Subcutaneous adipose tissue (tissue), 4 donors: ENCODE measurements around the gene SCN4A. TPM values are rescaled to one million over a fixed set of nuclear protein-coding genes. Genes with fewer than 3 reads are reported as not detected.

Experiments
- total RNA-seq, 4 donors: library from RNA; depleted of rRNA; stranded (reverse); fragments of >200 nt; gene quantifications; one replicate each; pipeline ENCODE4 v1.1.0, GENCODE V29; 2016
- TF ChIP-seq, protein P1 (sequence below): fragments of 450-650 bp; IDR thresholded peaks from one replicate; pipeline ENCODE4 v1.5.1; 2016; ENCODE audit warnings: low read depth, mild to moderate bottlenecking, control low read depth, antibody characterized with exemption, moderate library complexity

SCN4A gene
- total RNA-seq, 4 donors from 2014 or later = 6.2 to 43.3 (median 18.1) TPM

DNA sequence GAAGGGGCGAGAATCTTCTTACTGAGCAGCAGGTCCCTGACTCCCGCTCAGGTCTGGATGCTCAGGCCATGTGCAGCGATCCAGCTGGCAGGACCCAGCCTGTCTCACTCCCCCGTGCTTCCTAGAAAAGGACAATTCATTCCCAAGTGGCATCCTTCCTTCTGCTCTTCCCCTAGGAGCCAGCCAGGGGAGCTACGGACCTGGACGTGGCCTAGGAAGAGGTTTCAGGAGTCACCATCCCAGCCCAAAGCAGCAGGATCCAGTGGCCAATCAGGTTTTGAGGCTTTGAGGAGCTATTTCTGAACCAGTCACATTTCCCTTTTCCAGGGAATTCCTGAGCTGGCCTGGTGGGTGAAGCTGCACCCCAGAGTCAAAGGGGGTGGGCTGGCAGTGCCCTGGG lies 32.8 kb downstream of the SCN4A start:
- TF ChIP-seq, protein P1, sequence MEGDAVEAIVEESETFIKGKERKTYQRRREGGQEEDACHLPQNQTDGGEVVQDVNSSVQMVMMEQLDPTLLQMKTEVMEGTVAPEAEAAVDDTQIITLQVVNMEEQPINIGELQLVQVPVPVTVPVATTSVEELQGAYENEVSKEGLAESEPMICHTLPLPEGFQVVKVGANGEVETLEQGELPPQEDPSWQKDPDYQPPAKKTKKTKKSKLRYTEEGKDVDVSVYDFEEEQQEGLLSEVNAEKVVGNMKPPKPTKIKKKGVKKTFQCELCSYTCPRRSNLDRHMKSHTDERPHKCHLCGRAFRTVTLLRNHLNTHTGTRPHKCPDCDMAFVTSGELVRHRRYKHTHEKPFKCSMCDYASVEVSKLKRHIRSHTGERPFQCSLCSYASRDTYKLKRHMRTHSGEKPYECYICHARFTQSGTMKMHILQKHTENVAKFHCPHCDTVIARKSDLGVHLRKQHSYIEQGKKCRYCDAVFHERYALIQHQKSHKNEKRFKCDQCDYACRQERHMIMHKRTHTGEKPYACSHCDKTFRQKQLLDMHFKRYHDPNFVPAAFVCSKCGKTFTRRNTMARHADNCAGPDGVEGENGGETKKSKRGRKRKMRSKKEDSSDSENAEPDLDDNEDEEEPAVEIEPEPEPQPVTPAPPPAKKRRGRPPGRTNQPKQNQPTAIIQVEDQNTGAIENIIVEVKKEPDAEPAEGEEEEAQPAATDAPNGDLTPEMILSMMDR = no peak

DNA sequence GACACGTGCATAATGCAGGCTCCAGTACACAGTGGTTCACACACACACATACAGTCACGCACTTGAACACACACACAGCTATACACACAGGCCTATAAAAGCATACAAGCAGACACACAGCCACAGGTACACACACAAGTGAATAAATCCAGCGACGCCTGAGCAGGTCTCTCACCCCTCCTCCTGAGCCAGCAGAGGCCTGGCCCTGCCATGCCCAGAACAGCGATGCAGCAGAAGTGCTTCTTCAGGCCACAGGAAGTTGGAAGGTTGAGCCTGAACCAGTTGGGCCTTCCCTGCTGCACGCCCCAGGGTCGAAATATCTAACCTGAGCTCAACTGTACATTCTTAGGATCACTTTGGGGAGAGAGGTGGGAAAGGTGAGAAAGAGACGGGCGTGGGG lies 33.3 kb downstream of the SCN4A start:
- TF ChIP-seq, protein P1 = no peak

DNA sequence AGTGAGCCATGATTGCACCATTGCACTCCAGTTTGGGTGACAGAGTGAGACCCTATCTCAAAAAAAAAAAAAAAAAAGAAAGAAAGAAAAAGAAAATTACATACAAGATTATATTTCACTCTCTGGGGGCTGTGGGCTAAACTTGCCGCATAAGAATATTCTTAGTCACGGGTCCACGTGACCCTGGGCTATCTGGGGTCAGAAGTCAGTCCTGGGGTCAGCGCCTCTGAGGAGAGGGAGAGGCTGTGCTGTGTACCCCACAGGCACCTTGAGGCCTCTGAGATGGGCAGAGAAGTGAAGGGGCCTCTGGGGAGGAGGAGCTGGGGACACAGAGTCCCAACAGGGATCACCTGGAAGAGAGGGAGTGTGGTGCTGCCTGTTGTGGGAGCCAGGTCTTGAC lies 34.8 kb downstream of the SCN4A start:
- TF ChIP-seq, protein P1 = no peak

DNA sequence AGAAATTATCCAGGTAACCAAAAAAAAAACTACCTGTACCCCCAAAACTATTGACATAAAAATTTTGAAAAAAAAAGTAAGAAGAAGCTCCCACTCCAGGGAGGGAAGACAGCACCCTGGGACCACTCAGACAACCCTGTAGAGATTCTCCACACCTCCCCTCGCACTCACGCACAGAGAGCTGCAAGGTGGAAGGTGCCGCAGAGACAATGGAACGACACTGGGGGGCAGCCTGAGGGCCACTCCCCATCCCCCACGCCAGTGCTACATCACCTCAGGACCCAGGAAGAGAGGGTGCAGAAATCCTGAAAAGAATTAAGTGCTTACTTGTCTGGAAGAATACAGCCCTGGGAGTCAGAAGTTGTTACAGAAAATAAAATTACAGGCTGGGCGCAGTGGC lies 35.4 kb downstream of the SCN4A start:
- TF ChIP-seq, protein P1 = no peak

DNA sequence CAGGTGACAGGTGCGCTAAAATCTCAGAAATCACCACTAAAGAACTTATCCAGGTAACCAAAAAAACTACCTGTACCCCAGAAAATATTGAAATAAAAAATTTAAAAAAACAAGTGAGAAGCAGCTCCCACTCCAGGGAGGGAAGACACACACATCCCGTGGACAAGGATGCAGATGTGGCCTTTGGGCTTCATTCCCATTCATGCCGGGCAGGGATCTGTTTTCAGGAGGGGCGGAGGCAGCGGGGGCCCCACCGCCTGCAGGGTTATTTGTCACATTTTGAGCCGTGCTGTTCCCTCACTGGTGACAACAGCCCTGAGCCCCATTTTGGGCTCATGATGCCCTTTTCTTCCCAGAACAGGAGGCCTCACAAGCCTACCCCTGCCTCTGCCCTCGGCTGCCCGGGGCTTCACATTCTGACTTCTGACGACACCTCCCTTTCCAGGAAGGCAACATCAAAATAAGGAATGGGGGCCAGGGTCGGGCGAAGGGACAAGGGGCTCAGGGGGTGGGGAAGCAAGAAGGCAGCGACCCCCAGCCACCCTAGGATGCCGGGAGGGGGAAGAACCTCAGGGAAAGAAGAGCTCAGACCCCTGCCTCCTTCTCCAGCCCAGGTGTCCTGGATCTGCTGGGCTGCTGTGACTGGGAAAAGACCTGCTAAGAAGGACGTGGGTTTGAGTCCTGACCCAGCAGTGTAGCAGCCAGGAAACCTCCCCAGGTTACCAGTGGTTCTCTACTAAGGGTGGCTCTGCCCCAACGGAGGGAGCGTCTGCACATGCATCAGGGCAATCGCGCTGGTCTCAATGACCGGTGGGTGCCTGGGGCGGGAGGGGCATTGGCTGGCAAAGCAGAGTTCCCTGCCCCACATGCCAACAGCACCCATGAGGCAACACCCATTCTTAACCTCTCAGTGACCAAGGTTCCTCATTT lies 38.3 kb downstream of the SCN4A start:
- TF ChIP-seq, protein P1 = no peak

DNA sequence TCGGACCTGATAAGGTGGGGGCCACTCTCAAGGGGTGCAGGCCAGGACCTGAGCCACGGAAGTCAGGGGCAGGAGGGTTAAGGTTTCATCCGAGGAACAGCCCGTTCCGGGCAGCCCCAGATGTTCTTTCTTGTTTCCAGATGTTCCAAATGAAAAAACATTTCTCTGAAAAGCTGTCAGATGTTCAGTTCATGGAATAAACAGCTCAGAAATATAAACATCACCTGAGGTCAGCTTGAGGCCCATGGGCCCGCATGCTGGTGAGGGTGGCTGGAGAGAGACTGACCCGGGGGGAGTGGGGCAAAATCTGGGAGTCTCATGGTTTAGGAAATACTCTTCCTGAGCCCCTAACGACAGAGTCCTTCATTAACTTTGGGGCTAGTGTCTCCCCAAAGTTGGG lies 39.1 kb downstream of the SCN4A start:
- TF ChIP-seq, protein P1 = no peak

DNA sequence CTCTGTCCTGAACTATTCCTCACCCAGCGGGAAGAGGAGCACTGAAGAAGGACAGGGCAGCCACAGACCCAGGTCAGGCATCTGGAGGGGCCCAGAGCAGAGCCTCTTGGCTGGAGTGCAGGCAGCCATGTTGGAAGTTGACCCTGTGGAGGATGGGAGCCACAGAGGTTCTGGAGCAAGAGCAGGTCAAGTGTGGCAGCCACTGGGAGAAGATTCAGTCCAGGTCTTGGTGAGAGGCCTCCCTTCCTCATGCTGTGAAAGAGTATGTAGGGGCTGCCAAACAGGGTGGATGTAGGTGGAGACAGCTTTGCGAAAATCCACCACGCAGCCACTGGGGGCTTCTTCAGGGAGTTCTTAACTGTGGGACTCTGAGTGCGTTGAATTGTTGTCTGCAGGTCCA lies 40.0 kb downstream of the SCN4A start:
- TF ChIP-seq, protein P1 = no peak
